ENCODE measurements around the gene ARL14EPL.
"Not testable (repeated sequence)": the region's sequence is repeated elsewhere in the genome, so short reads cannot be mapped to it uniquely, and the experiment has no call there.

The ARL14EPL gene

DNA sequence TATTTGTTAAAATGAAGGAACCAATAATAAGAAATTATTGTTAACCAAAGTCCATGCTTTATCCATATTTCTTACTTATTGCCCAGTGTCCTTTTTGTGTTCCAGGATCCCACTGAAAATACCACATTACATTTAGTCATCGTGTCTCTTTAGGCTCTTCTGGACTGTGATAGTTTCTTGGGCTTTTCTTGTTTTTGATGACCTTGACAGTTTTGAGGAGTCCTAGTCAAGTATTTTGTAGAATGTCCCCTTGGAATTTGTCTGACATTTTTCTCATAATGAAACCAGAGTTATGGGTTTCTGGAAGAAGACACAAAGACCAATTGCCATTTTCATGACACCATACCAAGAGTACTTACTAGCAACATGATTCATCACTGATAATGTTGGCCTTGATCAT lies 38.9 kb downstream of the ARL14EPL start:
- Histone ChIP-seq H3K4me3 (ENCODE audit: insufficient read length, low read depth) (no peak overlapping the region), H3K9ac (ENCODE audit: insufficient read length, low read depth) (no peak overlapping the region), H3K27me3 (ENCODE audit: insufficient read depth, insufficient read length) (no peaks in the 10 kb centered on the region), H3K4me1 (ENCODE audit: insufficient read depth, insufficient read length) (no peaks in the 10 kb centered on the region), H3K9me3 (ENCODE audit: insufficient read depth, low read length) (no peaks in the 10 kb centered on the region), H3K36me3 (ENCODE audit: insufficient read depth, insufficient read length, low read length) (no peaks in the 10 kb centered on the region)
- DNase-seq (ENCODE audit: low read depth, low spot score), result no peak
- TF ChIP-seq YY1 (IDR thresholded peaks at IDR 0.05; ENCODE audit: insufficient read depth, insufficient read length), result no peak
- TF ChIP-seq SUZ12 (IDR thresholded peaks at IDR 0.05; ENCODE audit: extremely low read depth, insufficient read depth, insufficient read length), result no peak
- TF ChIP-seq ZNF274 (IDR thresholded peaks at IDR 0.05; ENCODE audit: low read depth, low read length), result no peak

DNA sequence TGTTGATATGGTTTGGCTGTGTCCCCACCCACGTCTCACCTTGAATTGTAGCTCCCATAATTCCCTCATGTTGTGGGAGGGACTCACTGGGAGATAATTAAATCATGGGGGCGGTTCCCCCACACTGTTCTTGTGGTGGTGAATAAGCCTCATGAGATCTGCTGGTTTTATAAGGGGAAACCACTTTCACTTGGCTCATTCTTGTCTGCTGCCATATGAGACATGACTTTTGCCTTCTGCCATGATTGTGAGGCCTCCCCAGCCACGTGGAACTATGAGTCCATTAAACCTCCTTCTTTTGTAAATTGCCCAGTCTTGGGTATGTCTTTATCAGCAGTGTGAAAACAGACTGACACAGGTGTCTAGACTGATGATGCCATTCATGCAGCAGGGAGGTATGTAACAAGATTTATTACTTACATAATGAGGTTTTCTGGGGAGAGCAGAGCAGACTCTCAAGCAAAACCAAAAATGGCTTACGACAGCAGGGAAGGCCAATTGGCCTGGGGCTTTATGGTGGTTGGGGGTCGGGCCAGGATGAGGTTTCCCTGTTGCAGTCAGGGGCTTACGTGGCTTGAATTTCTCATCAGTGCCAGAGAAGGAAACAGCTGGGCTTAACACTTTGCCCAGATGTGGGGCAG lies 43.0 kb downstream of the ARL14EPL start:
- no peak overlapping the region for H3K9ac ChIP-seq (ENCODE audit: insufficient read length, low read depth)
- no peaks in the 10 kb centered on the region for H3K9me3 ChIP-seq (ENCODE audit: insufficient read depth, low read length)
- H3K27me3 ChIP-seq (ENCODE audit: insufficient read depth, insufficient read length), result no peaks in the 10 kb centered on the region
- no peak for TF ChIP-seq ZNF274 (IDR thresholded peaks at IDR 0.05; ENCODE audit: low read depth, low read length)
- TF ChIP-seq YY1 (IDR thresholded peaks at IDR 0.05; ENCODE audit: insufficient read depth, insufficient read length), result no peak
- no peak for TF ChIP-seq SUZ12 (IDR thresholded peaks at IDR 0.05; ENCODE audit: extremely low read depth, insufficient read depth, insufficient read length)
- H3K36me3 ChIP-seq (ENCODE audit: insufficient read depth, insufficient read length, low read length), result no peaks in the 10 kb centered on the region
- no peak overlapping the region for H3K4me3 ChIP-seq (ENCODE audit: insufficient read length, low read depth)
- no peaks in the 10 kb centered on the region for H3K4me1 ChIP-seq (ENCODE audit: insufficient read depth, insufficient read length)
- no peak for DNase-seq (ENCODE audit: low read depth, low spot score)

DNA sequence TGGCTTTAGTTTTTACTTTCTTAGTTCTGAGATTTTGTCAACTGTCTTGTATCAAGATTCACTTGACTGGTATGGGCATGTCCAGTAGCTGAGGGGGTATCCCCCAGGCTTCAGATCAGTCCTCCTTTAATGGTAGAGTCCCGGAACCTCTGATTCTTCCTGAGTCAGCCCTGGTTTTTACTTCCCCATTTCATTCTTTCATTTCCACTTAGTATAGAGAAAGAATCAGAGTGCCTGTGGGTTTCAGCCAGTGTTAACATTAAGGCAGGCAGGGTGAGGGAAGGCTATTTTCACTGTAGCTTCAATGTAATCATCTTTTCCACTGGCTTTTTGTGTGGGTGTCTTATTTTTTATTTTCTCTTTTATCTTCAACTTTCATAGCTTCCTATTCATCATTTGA lies 44.2 kb downstream of the ARL14EPL start:
- Histone ChIP-seq H3K36me3 (ENCODE audit: insufficient read depth, insufficient read length, low read length) (no peaks in the 10 kb centered on the region), H3K9ac (ENCODE audit: insufficient read length, low read depth) (no peak overlapping the region), H3K9me3 (ENCODE audit: insufficient read depth, low read length) (no peaks in the 10 kb centered on the region), H3K4me1 (ENCODE audit: insufficient read depth, insufficient read length) (no peaks in the 10 kb centered on the region), H3K27me3 (ENCODE audit: insufficient read depth, insufficient read length) (no peaks in the 10 kb centered on the region), H3K4me3 (ENCODE audit: insufficient read length, low read depth) (no peak overlapping the region)
- DNase-seq (ENCODE audit: low read depth, low spot score), result no peak
- TF ChIP-seq YY1 (IDR thresholded peaks at IDR 0.05; ENCODE audit: insufficient read depth, insufficient read length), result no peak
- TF ChIP-seq ZNF274 (IDR thresholded peaks at IDR 0.05; ENCODE audit: low read depth, low read length), result no peak
- no peak for TF ChIP-seq SUZ12 (IDR thresholded peaks at IDR 0.05; ENCODE audit: extremely low read depth, insufficient read depth, insufficient read length)

DNA sequence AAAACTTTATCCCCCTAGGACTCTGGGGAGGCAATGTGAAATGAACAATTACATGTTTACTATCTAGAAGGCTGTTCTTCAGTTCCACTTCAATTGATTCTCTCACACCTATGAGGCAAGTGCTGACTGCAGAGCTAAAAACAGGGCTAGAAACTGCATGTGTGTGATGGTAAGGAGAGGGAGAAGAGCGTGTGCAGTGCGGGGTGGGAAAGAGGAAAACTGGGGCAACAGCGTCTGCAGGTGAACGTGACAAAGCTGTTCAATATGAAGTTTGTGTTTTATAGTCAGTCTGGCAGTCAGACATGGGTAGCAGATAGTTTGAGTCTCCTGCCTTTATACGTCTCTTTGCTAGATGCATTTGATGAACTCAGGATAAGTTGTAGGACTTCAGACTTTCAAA lies 45.9 kb downstream of the ARL14EPL start:
- TF ChIP-seq ZNF274 (IDR thresholded peaks at IDR 0.05; ENCODE audit: low read depth, low read length) (no peak), YY1 (IDR thresholded peaks at IDR 0.05; ENCODE audit: insufficient read depth, insufficient read length) (no peak), SUZ12 (IDR thresholded peaks at IDR 0.05; ENCODE audit: extremely low read depth, insufficient read depth, insufficient read length) (no peak)

DNA sequence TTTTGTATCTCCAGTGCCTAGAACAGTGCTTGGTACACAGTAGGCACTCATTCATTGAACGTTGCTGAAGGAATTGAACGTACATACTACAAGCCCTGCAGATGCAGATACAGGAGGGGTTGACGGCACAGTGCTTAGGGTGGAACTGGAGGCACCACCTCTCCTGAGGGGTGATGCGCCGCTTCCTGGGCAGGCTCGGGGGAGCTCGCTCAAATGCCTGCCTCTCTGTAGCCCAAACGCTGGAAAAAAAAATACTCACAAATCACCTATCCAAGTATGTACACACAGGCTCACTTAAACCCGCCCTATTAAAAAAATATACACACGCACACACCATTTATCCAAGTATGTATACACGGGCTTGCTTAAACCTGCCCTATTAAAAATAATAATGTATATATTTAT lies 52.0 kb downstream of the ARL14EPL start:
- TF ChIP-seq SUZ12 (IDR thresholded peaks at IDR 0.05; ENCODE audit: extremely low read depth, insufficient read depth, insufficient read length) (no peak), YY1 (IDR thresholded peaks at IDR 0.05; ENCODE audit: insufficient read depth, insufficient read length) (no peak), ZNF274 (IDR thresholded peaks at IDR 0.05; ENCODE audit: low read depth, low read length) (no peak)
- Histone ChIP-seq H3K9ac (ENCODE audit: insufficient read length, low read depth) (peak overlapping the region; percentile 85), H3K4me3 (ENCODE audit: insufficient read length, low read depth) (peak overlapping the region; percentile 75), H3K36me3 (ENCODE audit: insufficient read depth, insufficient read length, low read length) (no peaks in the 10 kb centered on the region), H3K4me1 (ENCODE audit: insufficient read depth, insufficient read length) (peaks cover 3% of the 10 kb centered on the region), H3K9me3 (ENCODE audit: insufficient read depth, low read length) (no peaks in the 10 kb centered on the region), H3K27me3 (ENCODE audit: insufficient read depth, insufficient read length) (no peaks in the 10 kb centered on the region)
- DNase-seq (ENCODE audit: low read depth, low spot score), result no peak

More for the DNA sequence above, 45.9 kb downstream of the ARL14EPL start:
- Histone ChIP-seq H3K4me1 (ENCODE audit: insufficient read depth, insufficient read length) (no peaks in the 10 kb centered on the region), H3K4me3 (ENCODE audit: insufficient read length, low read depth) (no peak overlapping the region), H3K9ac (ENCODE audit: insufficient read length, low read depth) (no peak overlapping the region), H3K27me3 (ENCODE audit: insufficient read depth, insufficient read length) (no peaks in the 10 kb centered on the region), H3K9me3 (ENCODE audit: insufficient read depth, low read length) (no peaks in the 10 kb centered on the region), H3K36me3 (ENCODE audit: insufficient read depth, insufficient read length, low read length) (no peaks in the 10 kb centered on the region)
- DNase-seq (ENCODE audit: low read depth, low spot score), result no peak

DNA sequence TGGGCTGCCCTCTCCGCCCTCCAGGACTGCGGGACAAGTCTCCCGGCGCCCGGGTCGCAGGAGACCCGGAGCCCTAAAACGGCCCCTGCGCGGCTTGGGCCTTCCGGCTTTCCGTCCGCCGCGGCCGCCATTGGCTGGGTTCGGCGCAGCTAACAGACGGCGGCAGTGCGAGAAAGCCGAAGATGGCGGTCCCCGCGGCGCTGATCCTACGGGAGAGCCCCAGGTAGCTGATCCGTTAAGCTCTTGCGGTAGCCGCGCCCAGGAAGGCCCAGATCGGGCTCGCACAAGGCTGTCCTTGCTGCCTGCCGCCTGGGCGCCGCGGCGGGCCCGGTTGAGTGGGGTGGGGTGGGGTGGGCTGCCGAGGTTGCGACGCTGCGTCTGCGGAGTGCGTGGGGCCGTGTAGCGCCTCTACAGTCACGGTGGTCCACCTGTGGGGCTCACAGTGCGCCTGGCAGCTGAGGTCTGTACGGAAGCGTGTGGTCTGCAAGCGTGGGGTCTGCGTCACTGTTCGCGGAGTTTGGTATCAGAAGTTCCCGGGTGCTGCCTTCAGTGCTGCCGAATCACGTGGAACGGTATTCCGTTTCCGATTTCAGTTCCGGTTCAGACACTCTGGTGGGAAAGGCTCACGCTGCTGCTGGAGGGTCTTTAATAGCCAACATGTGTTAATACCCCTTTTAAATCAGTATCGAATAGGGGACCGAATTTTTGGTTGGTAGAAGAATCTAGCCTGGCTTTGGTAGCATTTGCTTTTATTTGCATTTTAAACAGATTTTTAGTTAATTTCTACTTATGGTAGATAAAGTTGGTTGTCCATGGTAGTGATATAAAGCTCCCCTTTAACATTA lies 52.8 kb downstream of the ARL14EPL start, which contains the start of gene COMMD10:
Gene COMMD10 (plus strand): TSS at position 155 of the 845 bp plus-strand sequence.
- Histone ChIP-seq H3K36me3 (ENCODE audit: insufficient read depth, insufficient read length, low read length) (no peaks in the 10 kb centered on the region), H3K4me1 (ENCODE audit: insufficient read depth, insufficient read length) (peaks cover 3% of the 10 kb centered on the region), H3K9me3 (ENCODE audit: insufficient read depth, low read length) (no peaks in the 10 kb centered on the region), H3K9ac (ENCODE audit: insufficient read length, low read depth) (peak within 1 kb of the TSS; percentile 85), H3K27me3 (ENCODE audit: insufficient read depth, insufficient read length) (no peaks in the 10 kb centered on the region), H3K4me3 (ENCODE audit: insufficient read length, low read depth) (peak within 1 kb of the TSS; percentile 75)
- DNase-seq (ENCODE audit: low read depth, low spot score), result peak; percentile 39
- TF ChIP-seq SUZ12 (IDR thresholded peaks at IDR 0.05; ENCODE audit: extremely low read depth, insufficient read depth, insufficient read length) (no peak), YY1 (IDR thresholded peaks at IDR 0.05; ENCODE audit: insufficient read depth, insufficient read length) (peak; percentile 41), ZNF274 (IDR thresholded peaks at IDR 0.05; ENCODE audit: low read depth, low read length) (no peak)

DNA sequence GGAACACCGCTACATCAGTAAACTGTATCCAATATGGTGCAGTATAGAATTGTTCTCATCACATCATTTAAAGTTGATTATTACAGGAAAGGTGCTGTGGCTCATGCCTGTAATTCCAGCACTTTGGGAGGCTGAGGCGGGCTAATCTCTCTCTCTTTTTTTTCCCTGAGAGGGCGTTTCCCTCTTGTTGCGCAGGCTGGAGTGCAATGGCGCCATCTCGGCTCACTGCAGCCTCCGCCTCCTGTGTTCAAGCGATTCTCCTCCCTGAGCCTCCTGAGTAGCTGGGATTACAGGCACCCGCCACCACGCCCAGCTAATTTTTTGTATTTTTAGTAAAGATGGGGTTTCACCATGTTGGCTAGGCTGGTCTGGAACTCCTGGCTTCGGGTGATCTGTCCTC lies 54.0 kb downstream of the ARL14EPL start:
- not testable (repeated sequence) for DNase-seq (ENCODE audit: low read depth, low spot score); H3K9me3 ChIP-seq (ENCODE audit: insufficient read depth, low read length); H3K4me3 ChIP-seq (ENCODE audit: insufficient read length, low read depth); H3K9ac ChIP-seq (ENCODE audit: insufficient read length, low read depth); H3K4me1 ChIP-seq (ENCODE audit: insufficient read depth, insufficient read length); H3K27me3 ChIP-seq (ENCODE audit: insufficient read depth, insufficient read length); H3K36me3 ChIP-seq (ENCODE audit: insufficient read depth, insufficient read length, low read length)
